ENCODE data around the gene NUP160.

Gene NUP160

GRCh38 chr11:47857892-47858543 is 9.9 kb upstream of the NUP160 start:
- peak; percentile 87 for DNase-seq (ENCODE audit: extremely low read depth, low read depth)
- no peak for TF ChIP-seq CTCF (IDR thresholded peaks at IDR 0.05; ENCODE audit: low read depth, low read length)

GRCh38 chr11:47857485-47857884 is 9.3 kb upstream of the NUP160 start:
- TF ChIP-seq CTCF (IDR thresholded peaks at IDR 0.05; ENCODE audit: low read depth, low read length) = no peak
- no peak for DNase-seq (ENCODE audit: extremely low read depth, low read depth)

- TF ChIP-seq CTCF (IDR thresholded peaks at IDR 0.05; ENCODE audit: low read depth, low read length) = no peak
- DNase-seq (ENCODE audit: extremely low read depth, low read depth) = no peak
These were observed 8.0 kb upstream of the NUP160 start for GRCh38 chr11:47856186-47856585.

GRCh38 chr11:47854667-47855066 is 6.5 kb upstream of the NUP160 start:
- no peak for TF ChIP-seq CTCF (IDR thresholded peaks at IDR 0.05; ENCODE audit: low read depth, low read length)
- DNase-seq (ENCODE audit: extremely low read depth, low read depth) = no peak

GRCh38 chr11:47852053-47852452 is 3.9 kb upstream of the NUP160 start:
- no peak for DNase-seq (ENCODE audit: extremely low read depth, low read depth)
- TF ChIP-seq CTCF (IDR thresholded peaks at IDR 0.05; ENCODE audit: low read depth, low read length) = no peak

GRCh38 chr11:47850337-47850736 is 2.2 kb upstream of the NUP160 start:
- no peak for DNase-seq (ENCODE audit: extremely low read depth, low read depth)

GRCh38 chr11:47848700-47849155 is 578 bp upstream of the NUP160 start:
- no peak for DNase-seq (ENCODE audit: extremely low read depth, low read depth)
- TF ChIP-seq CTCF (IDR thresholded peaks at IDR 0.05; ENCODE audit: low read depth, low read length) = no peak

More at GRCh38 chr11:47850337-47850736, 2.2 kb upstream of the NUP160 start:
- TF ChIP-seq CTCF (IDR thresholded peaks at IDR 0.05; ENCODE audit: low read depth, low read length) = no peak

All from AG09319 (cell line).